Measurements from ENCODE around the gene NFIX.

NFIX gene

DNA sequence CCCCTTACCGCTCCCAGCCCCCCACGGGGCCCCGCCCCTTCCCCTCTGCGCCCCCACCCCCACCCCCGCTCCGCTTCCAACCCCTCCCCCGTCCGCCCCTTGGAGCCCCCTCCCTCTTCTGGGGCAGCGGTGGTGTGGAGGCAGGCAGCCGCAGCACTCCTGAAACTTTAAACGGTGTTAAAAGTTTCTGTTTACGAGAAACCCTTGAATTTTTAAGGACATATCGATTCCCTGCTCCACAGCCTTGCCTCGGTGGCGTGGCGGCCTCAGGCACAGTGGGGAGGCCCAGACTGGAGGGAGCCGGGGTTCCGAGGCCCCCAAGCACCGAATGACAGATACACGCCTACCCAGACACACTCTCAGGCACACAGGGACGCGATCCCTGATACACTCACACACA, 4.8 kb upstream of the NFIX start:
- DNase-seq (ENCODE audit: low read depth), result no peak

DNA sequence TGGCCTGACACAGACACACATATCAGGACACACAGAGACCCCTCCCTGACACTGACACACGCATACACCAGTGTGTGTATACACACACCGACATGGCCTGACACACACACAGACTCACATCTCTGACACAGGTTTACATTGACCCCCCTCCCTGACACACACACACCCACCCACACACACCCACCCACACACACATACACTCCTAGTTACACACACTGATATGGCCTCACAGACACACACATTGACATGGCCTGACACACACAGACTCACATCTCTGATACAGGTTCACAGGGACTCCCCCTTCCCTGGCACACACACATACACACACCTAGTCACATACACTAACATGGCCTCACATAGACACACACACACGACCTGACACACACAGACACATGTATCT, 4.4 kb upstream of the NFIX start:
- DNase-seq (ENCODE audit: low read depth), result no peak

DNA sequence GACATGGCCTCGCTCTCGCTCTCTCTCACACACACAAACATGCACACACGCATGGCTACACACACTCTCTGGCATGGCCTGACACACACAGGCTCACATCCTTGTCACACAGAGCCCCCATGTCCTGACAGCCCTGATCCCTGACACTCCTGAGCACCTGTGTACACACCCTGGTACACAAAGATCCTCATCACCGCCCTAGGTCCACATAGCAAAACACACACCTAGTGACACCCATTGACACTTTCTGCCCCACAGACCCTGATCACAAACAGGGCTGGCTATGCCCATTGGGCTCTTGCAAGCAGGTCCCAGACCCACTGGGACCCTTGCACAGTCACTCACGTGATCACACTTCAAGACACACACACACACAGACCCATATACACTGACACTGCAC, 4.0 kb upstream of the NFIX start:
- DNase-seq (ENCODE audit: low read depth), result no peak

DNA sequence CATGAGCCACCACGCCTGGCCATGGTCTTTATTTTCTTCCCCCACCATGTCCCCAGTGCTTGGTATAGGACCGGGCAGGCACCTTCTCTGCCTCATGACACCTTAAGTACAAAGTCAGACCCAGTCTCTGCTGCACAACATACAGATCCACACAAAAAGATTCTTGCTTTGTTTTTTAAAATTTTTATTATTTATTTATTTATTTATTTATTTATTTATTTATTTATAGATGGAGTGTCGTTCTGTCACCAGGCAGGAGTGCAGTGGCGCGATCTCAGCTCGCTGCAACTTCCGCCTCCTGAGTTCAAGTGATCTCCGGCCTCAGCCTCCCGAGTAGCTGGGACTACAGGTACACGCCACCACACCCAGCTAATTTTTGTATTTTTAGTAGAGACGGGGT, 2.5 kb upstream of the NFIX start:
- no peak for DNase-seq (ENCODE audit: low read depth)

DNA sequence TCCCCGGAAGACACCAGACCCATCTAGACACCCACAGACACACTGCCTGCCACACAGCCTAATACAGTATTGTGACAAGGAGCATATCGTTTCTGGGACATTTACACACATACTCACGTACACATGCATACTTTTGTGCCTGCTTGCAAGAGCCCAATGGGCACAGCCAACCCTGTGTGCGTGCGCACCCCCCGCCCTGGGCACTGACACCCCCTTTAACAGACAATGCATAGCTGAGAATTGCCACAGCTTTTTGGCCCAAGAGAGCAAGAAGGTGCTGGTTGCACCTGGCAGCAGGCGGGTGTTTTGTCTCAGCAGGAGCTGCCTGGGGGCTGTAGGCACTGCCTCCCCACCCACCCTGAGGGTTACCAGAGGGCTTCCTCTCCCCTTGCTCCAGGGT, 1.7 kb upstream of the NFIX start:
- DNase-seq (ENCODE audit: low read depth), result no peak

DNA sequence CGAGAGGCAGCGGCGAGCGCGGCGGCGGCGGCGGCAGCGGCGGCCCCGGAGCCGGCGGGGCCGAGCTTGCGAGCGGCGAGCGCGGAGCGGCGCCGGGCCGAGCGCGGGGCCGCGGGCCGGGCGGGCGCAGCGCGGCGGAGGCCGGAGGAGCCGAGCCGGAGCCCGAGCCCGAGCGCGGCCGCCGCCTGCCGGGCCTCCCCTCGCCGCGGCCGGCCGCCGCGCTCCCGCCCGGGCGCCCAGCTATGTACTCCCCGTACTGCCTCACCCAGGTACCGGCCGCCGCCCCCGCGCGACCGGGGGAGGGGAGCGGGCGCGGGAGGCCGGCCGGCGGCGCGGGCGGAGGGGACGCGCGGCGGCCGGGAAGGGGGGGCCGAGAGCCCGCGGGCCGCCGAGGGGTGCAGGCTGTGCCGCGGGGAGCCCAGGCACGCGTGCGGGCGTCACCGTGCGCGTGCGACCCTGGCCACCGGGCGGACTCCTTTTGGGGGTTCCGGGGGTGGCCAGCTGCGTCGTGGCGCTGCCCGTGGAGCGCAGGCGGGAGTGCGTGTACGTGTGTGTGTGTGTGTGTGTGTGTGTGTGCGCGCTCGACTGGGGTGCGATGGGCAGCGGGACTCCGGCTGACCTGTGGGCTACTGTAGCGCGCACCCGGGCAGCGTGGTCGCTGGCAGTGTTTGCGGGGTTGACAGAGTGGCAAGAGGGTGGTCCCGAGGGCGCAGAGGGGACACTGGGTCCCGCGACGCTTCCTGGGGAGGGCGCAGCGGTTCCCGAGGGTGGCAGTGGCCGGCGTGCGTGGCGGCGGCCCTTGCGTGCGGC, 526 bp downstream of the NFIX start:
- no peak for DNase-seq (ENCODE audit: low read depth)

DNA sequence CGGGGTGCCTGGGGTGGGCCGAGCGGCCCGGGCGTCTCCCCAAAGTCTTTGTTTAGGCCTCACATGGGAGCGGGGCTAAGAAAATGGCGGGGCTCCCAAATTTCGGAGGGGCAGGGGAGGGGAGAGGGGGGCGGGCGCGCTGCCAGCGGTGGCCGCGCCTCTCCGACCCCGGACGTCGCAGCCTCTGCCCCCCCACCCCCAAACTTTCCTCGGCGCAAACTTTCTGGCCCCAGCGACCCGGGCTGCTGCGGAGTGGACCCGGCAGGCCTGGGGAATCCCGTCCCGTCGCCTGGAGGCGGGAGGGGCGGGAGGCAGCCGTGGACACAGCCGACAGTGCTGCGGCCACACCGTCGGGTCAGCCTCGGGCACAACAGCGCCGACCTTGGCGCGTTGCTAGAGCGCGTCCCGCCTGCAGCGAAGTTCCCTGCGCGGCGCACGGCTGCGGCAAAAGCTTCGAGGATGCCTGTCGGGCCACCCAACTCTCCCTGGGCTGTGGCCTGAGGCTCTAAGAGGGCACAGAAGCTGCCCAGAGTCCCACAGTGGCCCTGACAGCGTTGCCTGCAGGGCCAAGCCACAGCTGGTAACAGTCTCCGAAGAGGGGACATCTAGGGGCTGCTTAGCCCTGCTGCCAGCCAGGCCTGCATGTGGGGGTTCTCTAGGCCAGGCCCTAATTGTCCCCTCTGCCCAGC, 1.3 kb downstream of the NFIX start:
- no peak for DNase-seq (ENCODE audit: low read depth)

DNA sequence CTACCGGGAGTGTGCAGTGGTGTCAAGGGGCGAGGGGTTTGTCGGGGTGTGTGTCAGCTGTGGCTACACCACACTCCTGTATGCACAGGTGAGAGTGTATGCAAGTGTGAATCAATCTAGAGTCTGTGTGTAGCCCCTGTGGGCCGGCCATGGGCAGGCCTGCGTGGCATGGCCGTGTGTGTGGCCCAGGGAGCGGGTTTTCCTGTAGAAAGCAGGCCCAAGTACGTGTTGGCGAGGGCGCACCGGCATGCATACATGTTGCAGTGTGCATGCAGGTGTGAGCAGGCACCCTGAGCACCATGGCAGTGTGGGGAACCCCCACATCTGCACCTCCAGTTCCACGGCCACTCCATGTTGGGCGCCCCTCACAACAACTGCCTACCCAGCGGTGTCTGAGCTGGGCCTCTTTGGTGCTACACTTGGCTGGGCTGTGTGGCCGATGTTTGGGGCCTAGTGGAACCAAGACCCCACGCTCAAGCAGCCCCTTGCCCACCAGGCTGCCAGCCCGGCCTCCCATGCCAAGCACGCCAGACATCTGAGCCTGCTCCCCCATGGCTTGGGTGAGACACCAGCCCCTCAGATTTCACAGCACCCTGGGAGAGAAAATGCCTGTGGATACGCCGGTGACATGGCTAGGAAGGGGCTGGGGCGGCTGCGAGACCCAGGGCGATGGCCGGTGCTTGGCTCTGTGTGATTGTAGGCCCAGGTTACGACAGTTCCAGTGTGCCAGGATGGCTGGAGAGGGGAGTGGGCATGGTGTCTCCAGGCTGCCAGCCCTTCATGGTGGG, 2.1 kb downstream of the NFIX start:
- no peak for DNase-seq (ENCODE audit: low read depth)

DNA sequence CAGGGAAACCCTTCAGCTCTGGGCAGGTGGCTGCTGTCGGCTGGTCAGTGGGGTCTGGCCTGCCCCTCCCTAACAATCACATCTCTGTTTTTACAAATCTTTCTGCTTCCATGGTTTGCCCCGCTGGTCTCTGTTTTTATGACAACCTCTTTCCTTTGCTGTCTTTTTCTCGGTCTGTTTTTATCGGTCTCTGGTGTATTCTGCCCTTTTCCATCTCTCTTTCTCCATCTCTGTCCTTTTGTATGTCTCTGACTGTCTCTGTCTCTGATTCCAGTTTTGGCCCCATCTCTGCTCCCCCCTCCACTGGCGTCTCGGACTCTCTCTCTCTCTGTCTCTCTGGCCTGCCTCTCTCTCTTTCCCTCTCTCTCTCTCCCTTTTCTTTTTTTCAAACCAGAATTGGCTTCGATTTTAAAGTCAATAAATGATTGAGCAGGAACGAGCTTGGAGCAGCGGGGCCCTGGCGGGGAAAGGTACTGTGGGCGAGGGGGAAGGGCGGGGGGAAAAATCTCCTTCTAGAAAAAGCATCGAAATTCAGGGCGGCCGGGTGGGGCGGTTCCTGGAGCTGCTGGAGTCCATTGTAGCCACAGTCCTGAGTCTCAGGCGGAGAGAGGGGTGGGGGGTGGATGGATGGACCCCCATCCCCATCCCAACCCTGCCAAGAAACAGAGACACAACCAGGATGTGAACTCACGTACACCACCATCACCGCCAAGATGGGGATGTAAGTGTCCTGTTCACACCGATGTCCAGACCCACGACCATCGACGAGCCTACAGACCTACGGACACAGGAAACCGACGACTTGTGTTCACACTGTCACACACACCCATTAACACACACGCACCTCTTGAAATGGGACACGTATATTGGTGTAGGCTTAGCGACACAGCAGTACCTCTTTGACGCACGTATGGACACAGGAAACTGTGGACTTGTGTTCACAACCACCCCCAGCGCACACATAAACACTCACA, 3.0 kb downstream of the NFIX start:
- no peak for DNase-seq (ENCODE audit: low read depth)

DNA sequence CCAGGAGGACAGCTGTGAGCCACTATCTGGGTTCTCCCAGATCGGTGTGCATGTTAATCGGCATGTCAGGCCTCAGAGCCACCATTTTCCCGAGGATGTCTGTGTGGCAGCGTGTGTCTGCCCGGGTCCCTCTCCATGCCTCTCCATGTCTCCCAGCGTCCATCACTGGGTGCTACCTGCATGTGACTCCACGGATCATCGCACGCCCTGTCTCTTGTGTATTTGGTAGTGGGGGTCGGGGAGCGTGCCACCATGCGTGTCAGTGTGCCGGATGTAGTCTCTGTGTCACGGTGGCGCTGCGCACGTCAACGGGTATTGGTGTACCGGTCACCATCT, 5.9 kb downstream of the NFIX start:
- DNase-seq (ENCODE audit: low read depth), result no peak

DNA sequence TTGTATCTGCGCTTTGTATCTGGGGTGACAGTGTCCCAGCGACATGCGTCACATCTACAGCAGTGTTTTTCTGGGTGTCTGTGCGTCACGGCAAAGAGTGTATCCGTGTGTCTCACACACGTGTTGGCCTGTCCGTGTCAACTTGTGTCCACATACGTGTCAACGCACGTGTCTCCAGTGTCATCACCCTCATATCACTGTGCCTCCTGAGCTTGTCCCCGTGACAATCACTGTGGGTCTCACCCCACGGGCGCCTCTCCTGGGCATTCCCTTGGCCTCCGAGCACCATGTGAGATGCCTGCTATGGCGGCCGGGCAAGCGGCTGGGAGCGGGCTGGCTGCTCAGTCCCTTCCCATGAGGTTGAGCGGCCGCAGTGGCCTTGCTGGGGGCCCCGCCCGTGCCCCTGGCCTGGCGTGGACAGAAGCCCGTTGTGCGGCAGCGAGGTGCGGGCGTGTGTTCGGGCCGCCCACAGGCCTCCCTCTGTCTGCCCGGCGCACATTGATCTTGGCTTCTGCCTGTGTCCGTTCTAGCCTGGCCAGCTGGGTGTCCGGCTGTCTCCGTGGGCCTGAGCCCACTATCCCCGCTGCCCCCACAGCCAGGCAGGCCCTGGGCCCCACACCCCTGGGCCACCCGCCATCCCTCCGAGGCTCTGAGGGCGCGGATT, 6.4 kb downstream of the NFIX start:
- DNase-seq (ENCODE audit: low read depth), result no peak

DNA sequence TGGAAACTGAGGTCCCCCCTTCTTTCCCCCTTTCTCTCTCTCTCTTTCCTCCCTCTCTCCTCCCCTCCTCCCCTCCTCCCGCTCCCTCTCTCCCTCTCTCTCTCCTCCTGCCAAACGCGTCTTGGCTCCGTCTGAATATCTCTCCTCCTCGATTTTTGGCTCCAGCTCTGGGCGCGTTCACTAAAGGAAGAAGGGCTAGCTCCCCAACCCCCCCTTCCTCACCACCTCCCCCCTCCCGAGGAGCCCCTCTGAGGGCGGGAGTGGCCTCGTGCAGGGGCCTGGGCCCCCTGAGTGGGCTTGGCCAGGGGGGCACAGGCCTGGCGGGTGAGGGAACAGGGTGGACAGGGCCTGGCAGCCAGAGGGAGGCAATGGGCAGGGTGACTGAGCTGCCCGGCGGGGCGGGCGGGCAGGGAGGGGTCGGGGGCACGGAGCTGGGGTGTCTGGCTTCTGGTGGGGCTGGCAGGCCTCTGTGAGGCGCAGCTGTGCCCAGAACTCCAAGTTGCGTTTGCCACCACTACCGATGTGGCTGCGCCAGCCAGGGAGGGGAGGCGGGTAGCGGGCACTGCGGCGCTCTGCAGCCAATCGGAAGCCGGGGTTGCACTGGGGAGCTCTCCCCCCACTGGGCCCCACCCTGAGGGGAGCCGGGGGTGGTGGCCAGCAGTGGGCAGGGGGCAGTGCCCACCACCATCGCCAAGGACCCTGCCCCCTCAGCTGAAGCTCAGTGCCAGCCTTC, 7.1 kb downstream of the NFIX start:
- no peak for DNase-seq (ENCODE audit: low read depth)

DNA sequence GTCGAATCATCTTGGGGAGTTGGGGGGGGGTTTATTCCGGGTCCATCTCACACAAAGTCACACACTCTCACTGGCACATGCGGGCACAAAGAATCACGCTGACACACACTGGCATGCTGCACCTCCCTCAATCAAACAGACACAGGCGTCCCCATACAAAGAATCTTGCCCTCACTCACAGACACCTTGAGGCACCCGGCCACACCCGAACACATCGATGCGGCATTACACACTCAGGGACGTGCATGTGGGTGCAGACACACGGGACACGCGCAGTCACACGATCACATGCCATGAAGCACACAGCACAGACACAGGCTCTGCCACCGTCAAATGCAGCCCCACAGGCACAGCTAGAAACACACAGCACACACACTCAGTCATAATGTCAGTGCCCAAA, 7.8 kb downstream of the NFIX start:
- DNase-seq (ENCODE audit: low read depth), result no peak

DNA sequence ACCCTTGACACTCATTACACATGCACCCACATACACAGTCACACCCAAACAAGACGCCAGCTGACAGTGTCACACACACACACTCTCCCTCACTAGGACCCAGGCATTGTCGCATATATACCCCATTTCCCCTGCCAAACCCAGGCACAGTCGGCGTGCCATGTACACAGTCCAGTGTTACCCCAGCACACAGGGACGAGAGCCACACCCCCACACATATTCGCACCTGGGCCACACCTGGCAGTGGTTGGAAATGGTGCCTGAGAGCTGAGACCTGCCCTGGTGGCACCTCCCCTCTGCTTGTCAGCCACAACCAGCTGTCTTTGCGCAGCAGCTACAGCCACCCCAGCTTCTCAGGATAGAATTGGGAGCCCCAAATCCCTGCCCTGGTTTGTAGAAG, 9.0 kb downstream of the NFIX start:
- no peak for DNase-seq (ENCODE audit: low read depth)

DNA sequence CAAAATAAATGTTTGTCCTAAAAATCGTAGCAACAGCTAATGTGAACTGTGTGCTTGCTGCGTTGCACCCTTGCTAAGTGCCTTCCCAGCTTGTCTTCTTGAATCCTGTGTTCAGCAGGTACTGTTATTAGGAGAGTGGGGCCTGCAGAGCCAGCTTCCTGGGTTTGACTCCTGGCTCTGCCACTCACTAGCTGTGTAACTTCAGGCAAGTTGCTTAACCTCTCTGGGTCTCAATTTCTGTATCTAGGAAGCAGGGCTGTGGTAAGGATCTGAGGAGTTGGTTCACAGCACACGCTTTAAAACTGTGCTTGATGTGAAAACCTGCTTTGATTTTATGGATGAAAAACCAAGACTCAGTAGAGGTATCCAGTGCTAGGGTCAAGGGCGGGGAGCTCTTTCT, 10.0 kb downstream of the NFIX start:
- no peak for DNase-seq (ENCODE audit: low read depth)

DNA sequence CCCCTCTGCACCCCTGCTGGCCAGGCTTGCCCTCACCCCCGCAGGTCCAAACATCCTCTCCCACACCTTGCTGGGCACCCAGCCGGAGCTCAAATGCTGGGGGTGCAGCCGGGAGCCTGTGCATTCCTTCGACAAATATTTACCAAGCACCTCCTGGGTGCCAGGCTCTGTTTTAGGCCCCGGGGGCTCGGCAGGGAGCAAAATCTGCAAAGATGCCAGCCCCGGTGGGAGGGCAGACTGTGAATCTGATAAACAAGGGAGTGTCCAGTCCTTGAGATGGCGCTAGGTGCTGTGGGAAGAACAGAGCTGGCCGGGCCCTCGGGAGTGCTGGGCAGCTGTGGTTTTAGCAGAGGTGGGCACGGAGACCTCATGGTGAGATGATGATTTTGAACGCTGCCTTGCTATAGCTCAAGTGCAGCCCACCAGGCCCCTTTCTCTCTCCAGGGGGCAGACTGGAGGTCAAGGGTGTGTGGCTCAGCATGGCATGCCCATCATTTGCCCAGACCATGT, 10.6 kb downstream of the NFIX start:
- DNase-seq (ENCODE audit: low read depth), result no peak

DNA sequence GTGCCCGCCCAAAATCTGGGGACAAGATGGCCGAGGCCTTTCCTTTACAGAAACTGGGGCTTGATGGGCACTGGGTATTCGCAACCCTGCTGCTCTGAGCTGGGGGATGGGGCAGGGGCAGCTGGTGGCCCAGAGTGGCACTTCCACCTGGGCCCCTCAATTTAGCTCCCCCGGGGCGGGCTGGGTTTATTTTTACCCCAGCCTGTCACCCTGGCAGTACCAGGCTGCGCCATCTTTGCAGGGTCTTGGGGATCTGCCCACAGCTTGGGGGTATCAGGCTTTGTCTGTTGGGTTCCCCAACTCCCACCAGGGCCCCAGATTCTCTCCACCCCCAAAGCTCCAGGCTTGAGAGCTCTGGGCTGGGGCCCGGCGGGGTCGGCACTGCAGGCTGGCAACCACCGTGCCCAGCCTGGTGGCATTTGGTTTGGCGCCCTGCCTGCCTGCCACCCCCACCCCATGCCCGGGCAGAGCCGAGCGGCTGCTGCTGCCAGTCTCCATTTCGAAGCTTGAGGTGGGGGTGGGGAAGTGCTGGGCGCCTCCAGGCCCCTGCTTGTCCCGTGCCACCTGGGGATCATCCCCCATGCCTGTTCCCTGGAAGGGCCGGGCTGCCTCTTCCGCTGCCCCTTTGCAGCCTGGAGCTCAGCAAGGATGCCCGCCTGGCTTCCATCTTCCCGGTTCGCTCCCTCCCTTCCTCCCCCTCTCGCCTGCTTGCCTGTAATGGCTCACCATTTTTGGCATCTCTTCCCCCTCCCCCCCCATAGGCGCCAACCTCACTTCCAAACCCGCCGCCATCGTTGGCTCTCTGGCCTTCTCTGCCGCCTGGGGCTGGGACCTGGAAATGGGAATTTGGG, 11.4 kb downstream of the NFIX start:
- DNase-seq (ENCODE audit: low read depth), result no peak

DNA sequence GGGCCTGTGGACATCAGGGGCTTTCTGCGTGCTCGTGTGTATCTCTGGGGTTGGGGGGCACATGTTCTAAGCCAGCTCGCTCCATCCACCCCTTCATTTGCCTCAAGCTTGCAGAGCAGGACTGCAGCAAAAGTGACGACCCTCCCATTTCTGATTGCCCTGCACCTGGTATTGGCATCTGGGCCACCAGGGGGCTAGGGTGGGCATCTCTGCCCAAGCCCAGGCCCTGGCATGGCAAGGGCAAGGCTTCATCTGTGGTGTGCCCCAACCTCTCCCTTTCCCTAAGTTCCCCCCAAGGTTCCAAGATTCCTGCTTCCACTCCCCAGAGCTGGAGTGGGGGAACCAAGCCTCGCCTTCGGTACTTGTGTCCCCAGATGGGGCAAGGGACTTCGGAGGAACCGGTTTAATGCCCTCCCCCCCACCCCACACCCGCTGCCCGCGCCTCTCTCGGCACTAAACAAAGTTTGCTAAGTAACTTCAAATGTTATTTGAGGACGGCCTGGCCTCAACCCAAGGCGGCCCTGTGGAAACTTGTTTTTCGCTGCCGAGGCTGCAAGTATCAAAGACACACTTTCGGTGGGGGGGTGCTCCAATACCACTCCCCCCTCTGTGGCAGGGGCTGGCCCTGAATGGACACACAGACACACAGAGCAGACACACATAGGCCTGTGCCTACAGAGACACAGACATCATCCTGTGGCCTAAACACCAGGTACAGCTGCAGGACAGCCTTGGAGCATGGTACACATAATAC, 12.2 kb downstream of the NFIX start:
- no peak for DNase-seq (ENCODE audit: low read depth)
